ENCODE measurements around the gene TDRD12.
"Not testable (repeated sequence)": the region's sequence is repeated elsewhere in the genome, so short reads cannot be mapped to it uniquely, and the experiment has no call there.

DNA sequence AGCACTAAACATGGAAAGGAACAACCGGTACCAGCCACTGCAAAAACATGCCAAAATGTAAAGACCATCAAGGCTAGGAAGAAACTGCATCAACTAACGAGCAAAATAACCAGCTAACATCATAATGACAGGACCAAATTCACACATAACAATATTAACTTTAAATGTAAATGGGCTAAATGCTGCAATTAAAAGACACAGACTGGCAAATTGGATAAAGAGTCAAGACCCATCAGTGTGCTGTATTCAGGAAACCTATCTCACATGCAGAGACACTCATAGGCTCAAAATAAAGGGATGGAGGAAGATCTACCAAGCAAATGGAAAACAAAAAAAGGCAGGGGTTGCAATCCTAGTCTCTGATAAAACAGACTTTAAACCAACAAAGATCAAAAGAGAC, 128.5 kb downstream of the TDRD12 start:
- TF ChIP-seq, protein P1, sequence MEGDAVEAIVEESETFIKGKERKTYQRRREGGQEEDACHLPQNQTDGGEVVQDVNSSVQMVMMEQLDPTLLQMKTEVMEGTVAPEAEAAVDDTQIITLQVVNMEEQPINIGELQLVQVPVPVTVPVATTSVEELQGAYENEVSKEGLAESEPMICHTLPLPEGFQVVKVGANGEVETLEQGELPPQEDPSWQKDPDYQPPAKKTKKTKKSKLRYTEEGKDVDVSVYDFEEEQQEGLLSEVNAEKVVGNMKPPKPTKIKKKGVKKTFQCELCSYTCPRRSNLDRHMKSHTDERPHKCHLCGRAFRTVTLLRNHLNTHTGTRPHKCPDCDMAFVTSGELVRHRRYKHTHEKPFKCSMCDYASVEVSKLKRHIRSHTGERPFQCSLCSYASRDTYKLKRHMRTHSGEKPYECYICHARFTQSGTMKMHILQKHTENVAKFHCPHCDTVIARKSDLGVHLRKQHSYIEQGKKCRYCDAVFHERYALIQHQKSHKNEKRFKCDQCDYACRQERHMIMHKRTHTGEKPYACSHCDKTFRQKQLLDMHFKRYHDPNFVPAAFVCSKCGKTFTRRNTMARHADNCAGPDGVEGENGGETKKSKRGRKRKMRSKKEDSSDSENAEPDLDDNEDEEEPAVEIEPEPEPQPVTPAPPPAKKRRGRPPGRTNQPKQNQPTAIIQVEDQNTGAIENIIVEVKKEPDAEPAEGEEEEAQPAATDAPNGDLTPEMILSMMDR (IDR thresholded peaks at IDR 0.05): not testable (repeated sequence)
- not testable (repeated sequence) for TF ChIP-seq ESRRA (CRISPR knock-in tag; IDR thresholded peaks at IDR 0.05; ENCODE audit: borderline replicate concordance); NR2C2 (CRISPR knock-in tag; IDR thresholded peaks at IDR 0.05); SP1 (CRISPR knock-in tag; conservative IDR thresholded peaks at IDR 0.05); CREM (CRISPR knock-in tag; IDR thresholded peaks at IDR 0.05)
